HUES48 (cell line): ENCODE measurements around the gene CEP128.

Experiments
- H3K27ac ChIP-seq: one replicate; pipeline ENCODE4 v1.7.0; 2013; ENCODE audit warnings: low read depth, low read length, inconsistent platforms
- H3K27me3 ChIP-seq: 2 replicates; pipeline ENCODE4 v1.6.1; 2013; ENCODE audit warnings: mild to moderate bottlenecking, low read length; ENCODE audit not compliant: control insufficient read depth, insufficient read depth
- H3K36me3 ChIP-seq: 2 replicates; pipeline ENCODE4 v1.6.1; 2013; ENCODE audit warnings: low read length; ENCODE audit not compliant: control insufficient read depth, insufficient read depth
- H3K4me1 ChIP-seq: 2 replicates; pipeline ENCODE4 v1.6.1; 2013; ENCODE audit warnings: mild to moderate bottlenecking, low read length; ENCODE audit not compliant: control insufficient read depth, insufficient read depth
- H3K4me3 ChIP-seq: 2 replicates; pipeline ENCODE4 v1.5.1; 2013; ENCODE audit warnings: mild to moderate bottlenecking, low read depth, low read length
- H3K9ac ChIP-seq: 2 replicates; pipeline ENCODE4 v1.6.1; 2013; ENCODE audit warnings: mild to moderate bottlenecking, low read depth, low read length, moderate library complexity
- H3K9me3 ChIP-seq: 2 replicates; pipeline ENCODE4 v1.6.1; 2013; ENCODE audit warnings: low read length; ENCODE audit not compliant: control insufficient read depth, insufficient read depth

The CEP128 gene

DNA sequence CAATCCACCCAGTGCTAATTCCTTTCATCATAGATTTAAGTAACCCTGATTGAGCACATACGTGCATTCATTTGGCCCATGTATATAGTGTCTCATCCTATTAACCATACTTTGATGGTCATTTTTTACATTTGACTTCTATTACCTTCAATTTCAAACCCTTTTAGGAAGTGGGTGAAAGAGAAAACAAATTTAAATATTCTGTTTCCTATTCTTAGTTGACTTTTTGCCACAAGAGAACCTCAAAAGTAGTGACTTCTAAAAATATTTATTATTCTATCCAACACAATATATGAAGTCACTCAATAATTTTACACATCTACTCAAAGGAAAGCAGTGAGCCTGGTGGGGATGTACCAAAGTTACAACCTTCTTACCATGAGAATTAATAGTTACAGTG is 164.9 kb downstream of the CEP128 start:
- Histone ChIP-seq H3K9me3 (no peaks in the 10 kb centered on the region), H3K27me3 (no peaks in the 10 kb centered on the region), H3K9ac (no peak overlapping the region), H3K36me3 (no peaks in the 10 kb centered on the region), H3K4me1 (peaks cover 10% of the 10 kb centered on the region), H3K27ac (no peak overlapping the region), H3K4me3 (no peak overlapping the region)

GRCh38 chr14:80776186-80776585 is 165.4 kb downstream of the CEP128 start:
- H3K9me3 ChIP-seq, result no peaks in the 10 kb centered on the region
- H3K4me3 ChIP-seq, result no peak overlapping the region
- no peak overlapping the region for H3K9ac ChIP-seq
- H3K27me3 ChIP-seq, result no peaks in the 10 kb centered on the region
- H3K27ac ChIP-seq, result no peak overlapping the region
- no peaks in the 10 kb centered on the region for H3K36me3 ChIP-seq
- peaks cover 10% of the 10 kb centered on the region for H3K4me1 ChIP-seq

- no peak overlapping the region for H3K9ac ChIP-seq
- H3K9me3 ChIP-seq, result no peaks in the 10 kb centered on the region
- peaks cover 10% of the 10 kb centered on the region for H3K4me1 ChIP-seq
- H3K36me3 ChIP-seq, result no peaks in the 10 kb centered on the region
- H3K4me3 ChIP-seq, result no peak overlapping the region
- H3K27me3 ChIP-seq, result no peaks in the 10 kb centered on the region
- H3K27ac ChIP-seq, result no peak overlapping the region
Measured at GRCh38 chr14:80772504-80772903, 169.0 kb downstream of the CEP128 start.

GRCh38 chr14:80771201-80771600 is 170.3 kb downstream of the CEP128 start:
- Histone ChIP-seq H3K4me3 (no peak overlapping the region), H3K27ac (no peak overlapping the region), H3K9me3 (no peaks in the 10 kb centered on the region), H3K27me3 (no peaks in the 10 kb centered on the region), H3K36me3 (no peaks in the 10 kb centered on the region), H3K4me1 (peaks cover 10% of the 10 kb centered on the region), H3K9ac (no peak overlapping the region)

DNA sequence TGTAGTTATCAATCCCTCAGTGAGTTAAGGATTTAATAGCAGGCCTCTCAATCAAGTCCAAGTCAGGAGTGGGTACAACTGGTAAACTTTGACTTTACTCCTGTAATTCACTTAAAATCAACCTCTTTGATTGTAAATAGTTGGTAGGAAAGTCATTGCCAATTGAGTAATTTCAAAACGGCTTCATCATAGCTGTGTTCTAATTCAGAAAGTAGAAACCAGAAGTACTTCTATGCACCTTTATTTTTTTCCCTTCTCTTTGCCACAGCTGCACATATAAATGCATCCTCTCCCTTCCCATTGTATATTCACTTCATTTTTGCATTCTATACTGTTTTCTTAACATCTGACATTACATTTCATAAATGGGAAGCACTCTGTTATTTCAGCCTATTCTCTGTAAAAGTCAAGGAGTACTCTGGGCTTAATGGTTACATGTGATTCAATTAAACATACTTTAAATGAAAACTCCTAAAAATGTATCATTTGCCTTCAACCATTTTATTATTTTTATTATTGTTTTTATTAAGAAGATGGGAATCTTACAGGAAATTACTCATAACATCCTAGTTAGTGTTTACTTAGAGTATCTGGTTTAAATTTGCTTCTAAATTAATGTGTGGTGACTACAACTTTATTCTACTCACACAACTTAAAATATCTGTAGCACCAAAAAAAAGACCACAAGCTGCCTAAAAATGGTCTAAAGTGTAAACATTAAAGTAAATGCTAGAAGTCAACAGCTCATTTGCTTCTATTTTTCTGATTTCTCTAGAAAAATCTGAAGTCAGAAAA is 171.2 kb downstream of the CEP128 start:
- Histone ChIP-seq H3K4me1 (peaks cover 10% of the 10 kb centered on the region), H3K27ac (no peak overlapping the region), H3K36me3 (no peaks in the 10 kb centered on the region), H3K9ac (no peak overlapping the region), H3K4me3 (no peak overlapping the region), H3K27me3 (no peaks in the 10 kb centered on the region), H3K9me3 (no peaks in the 10 kb centered on the region)

DNA sequence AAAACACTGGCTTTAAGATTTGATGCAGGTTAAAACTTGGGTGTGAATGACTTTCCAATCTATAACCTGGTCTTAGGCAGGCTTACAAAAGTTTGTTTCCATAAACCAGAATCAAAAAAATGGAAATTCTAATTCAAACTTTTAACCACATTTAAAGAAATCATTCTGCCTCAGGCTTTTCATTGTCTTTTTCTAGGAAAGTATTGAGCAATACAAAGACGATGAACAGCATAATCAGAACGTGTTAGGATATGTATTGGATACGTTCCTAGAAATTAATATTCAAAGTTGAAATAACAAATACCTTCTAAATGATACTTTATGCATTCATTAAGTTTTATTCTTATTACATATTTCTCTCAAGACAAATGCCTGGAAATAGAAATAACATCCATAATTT is 172.9 kb downstream of the CEP128 start:
- H3K27ac ChIP-seq, result no peak overlapping the region
- H3K36me3 ChIP-seq, result no peaks in the 10 kb centered on the region
- no peak overlapping the region for H3K4me3 ChIP-seq
- H3K4me1 ChIP-seq, result 0 out of 2 replicates have a peak, but pooled peaks cover 1% of the 10 kb centered on the region
- no peaks in the 10 kb centered on the region for H3K9me3 ChIP-seq
- H3K9ac ChIP-seq, result no peak overlapping the region
- H3K27me3 ChIP-seq, result no peaks in the 10 kb centered on the region

- Histone ChIP-seq H3K27ac (no peak overlapping the region), H3K27me3 (no peaks in the 10 kb centered on the region), H3K4me3 (no peak overlapping the region), H3K9me3 (no peaks in the 10 kb centered on the region), H3K36me3 (peaks cover 4% of the 10 kb centered on the region; the same call in 1 of the 2 replicates), H3K9ac (no peak overlapping the region), H3K4me1 (no peaks in the 10 kb centered on the region)
Measured at GRCh38 chr14:80764921-80765507, 176.5 kb downstream of the CEP128 start.

DNA sequence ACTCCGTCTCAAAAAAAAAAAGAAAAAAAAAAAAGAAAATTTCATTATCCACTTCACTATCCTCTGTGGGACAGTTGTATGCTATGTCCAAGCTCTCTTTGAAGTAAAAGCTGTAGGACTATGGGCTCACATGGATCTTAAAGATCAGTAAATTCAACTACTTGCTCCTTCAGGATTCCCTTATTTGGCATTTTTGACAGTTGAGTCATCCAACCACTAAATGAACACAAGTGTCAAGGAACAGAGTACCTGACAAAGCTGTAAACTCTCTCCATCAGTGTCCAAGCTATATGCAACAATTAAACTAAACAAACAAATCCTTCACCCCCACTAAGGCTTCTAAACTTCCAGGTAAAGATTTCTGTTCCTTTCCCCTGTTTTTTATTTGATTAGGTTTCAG is 177.0 kb downstream of the CEP128 start:
- H3K9me3 ChIP-seq, result no peaks in the 10 kb centered on the region
- H3K4me3 ChIP-seq, result no peak overlapping the region
- H3K4me1 ChIP-seq, result no peaks in the 10 kb centered on the region
- H3K9ac ChIP-seq, result no peak overlapping the region
- peaks cover 4% of the 10 kb centered on the region; the same call in 1 of the 2 replicates for H3K36me3 ChIP-seq
- H3K27me3 ChIP-seq, result no peaks in the 10 kb centered on the region
- no peak overlapping the region for H3K27ac ChIP-seq

- H3K27ac ChIP-seq, result no peak overlapping the region
- H3K27me3 ChIP-seq, result no peaks in the 10 kb centered on the region
- H3K4me3 ChIP-seq, result no peak overlapping the region
- H3K9ac ChIP-seq, result no peak overlapping the region
- H3K9me3 ChIP-seq, result no peaks in the 10 kb centered on the region
- H3K36me3 ChIP-seq, result peaks cover 4% of the 10 kb centered on the region; the same call in 1 of the 2 replicates
- H3K4me1 ChIP-seq, result no peaks in the 10 kb centered on the region
Measured at GRCh38 chr14:80762641-80763228, 178.8 kb downstream of the CEP128 start.

DNA sequence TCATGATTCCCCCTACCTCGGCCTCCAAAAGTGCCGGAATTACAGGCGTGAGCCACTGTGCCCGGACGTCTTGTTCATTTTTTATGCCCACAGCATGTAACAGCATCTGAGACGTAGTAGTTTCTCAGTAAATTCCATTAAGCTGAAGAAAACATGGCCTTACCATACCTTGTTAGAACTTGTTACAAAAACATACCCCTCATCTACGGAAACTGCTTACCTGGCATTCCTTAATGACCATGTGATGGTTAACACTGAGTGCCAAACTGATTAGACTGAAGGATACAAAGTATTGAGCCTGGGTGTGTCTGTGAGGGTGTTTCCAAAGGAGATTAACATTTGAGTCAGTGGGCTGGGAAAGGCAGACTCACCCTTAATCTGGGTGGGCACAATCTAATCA is 186.8 kb downstream of the CEP128 start:
- H3K9me3 ChIP-seq, result no peaks in the 10 kb centered on the region
- no peaks in the 10 kb centered on the region for H3K4me1 ChIP-seq
- no peaks in the 10 kb centered on the region for H3K27me3 ChIP-seq
- H3K4me3 ChIP-seq, result no peak overlapping the region
- no peak overlapping the region for H3K9ac ChIP-seq
- H3K27ac ChIP-seq, result no peak overlapping the region
- H3K36me3 ChIP-seq, result 0 out of 2 replicates have a peak, but pooled peaks cover 2% of the 10 kb centered on the region

DNA sequence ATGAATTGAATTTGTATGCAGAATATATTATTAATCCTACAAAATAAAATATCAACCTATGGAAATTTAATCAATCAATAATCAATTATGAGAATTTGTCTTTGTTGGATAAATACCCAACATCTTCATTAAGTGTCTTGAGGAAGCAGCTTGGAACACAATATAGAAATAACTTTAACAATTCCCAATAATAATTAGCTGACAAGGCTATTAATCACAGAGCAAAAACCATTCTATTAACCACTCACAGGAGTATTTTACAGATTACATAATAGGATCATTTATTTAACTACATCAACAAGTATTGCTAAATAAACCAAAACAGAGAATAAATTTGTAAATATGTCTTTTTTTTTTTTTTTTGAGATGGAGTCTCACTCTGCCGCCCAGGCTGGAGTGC is 190.3 kb downstream of the CEP128 start:
- H3K4me3 ChIP-seq, result no peak overlapping the region
- no peaks in the 10 kb centered on the region for H3K27me3 ChIP-seq
- H3K9me3 ChIP-seq, result no peaks in the 10 kb centered on the region
- H3K9ac ChIP-seq, result no peak overlapping the region
- no peak overlapping the region for H3K27ac ChIP-seq
- H3K36me3 ChIP-seq, result no peaks in the 10 kb centered on the region
- H3K4me1 ChIP-seq, result no peaks in the 10 kb centered on the region
